Fibroblast of the aortic adventitia (primary cell): ENCODE data around the gene CORO6. TPM values are rescaled to one million over a fixed set of nuclear protein-coding genes. Genes with fewer than 3 reads are reported as not detected.

ENCODE experiments used
- DNase-seq: peaks from one replicate; pipeline ENCODE4 v3.0.0-alpha.2; 2010; ENCODE audit warnings: low read depth
- H3K4me3 ChIP-seq: 2 replicates; pipeline ENCODE4 v1.5.1; 2011; ENCODE audit warnings: low read depth, mild to moderate bottlenecking, control low read depth, low read length, moderate library complexity
- CTCF ChIP-seq: IDR thresholded peaks from 2 replicates; pipeline ENCODE4 v1.5.1; 2011; ENCODE audit warnings: mild to moderate bottlenecking, low read length, control low read depth, inconsistent platforms; ENCODE audit not compliant: insufficient read depth
- total RNA-seq: library from RNA; depleted of rRNA; stranded (reverse); fragments of >200 nt; gene quantifications from 2 replicates; pipeline ENCODE4 v1.2.3, GENCODE V29; 2012; ENCODE audit warnings: low replicate concordance

Gene CORO6
- total RNA-seq: 5.5 and 8.3 TPM in 2 replicates

- TF ChIP-seq CTCF: no peak
- H3K4me3 ChIP-seq: peak within 1 kb of the TSS; percentile 80
- DNase-seq: peak; percentile 37
Observed at GRCh38 chr17:29622337-29623282, at the start of gene CORO6. TSS of gene CORO6 (minus strand) at chr17:29622912. CDS start at chr17:29621421, 1,491 bp downstream.

- no peak for DNase-seq
- no peak overlapping the region for H3K4me3 ChIP-seq
- no peak for TF ChIP-seq CTCF
Observed at GRCh38 chr17:29671661-29672060, 48.9 kb upstream of the CORO6 start.

GRCh38 chr17:29669266-29669665 is 46.6 kb upstream of the CORO6 start:
- TF ChIP-seq CTCF: no peak
- no peak overlapping the region for H3K4me3 ChIP-seq
- no peak for DNase-seq

GRCh38 chr17:29667969-29668368 is 45.3 kb upstream of the CORO6 start:
- no peak for DNase-seq
- TF ChIP-seq CTCF: no peak

GRCh38 chr17:29665481-29665810 is 42.7 kb upstream of the CORO6 start:
- no peak for DNase-seq
- TF ChIP-seq CTCF: no peak
- no peak overlapping the region for H3K4me3 ChIP-seq

More at GRCh38 chr17:29667969-29668368, 45.3 kb upstream of the CORO6 start:
- no peak overlapping the region for H3K4me3 ChIP-seq

- TF ChIP-seq CTCF: no peak
- peak; percentile 67 for DNase-seq
- H3K4me3 ChIP-seq: no peak overlapping the region
Observed at GRCh38 chr17:29664743-29665480, 42.2 kb upstream of the CORO6 start.
